Mucosa of rectum (tissue), 2 donors: ENCODE measurements around the gene COL5A3.

ENCODE experiments used
- H3K27ac ChIP-seq, 2 donors: one replicate each; pipeline ENCODE4 v1.7.0; 2013; ENCODE audit warnings: inconsistent platforms in 2 of 2, low read depth in 2 of 2, low read length in 2 of 2
- H3K27me3 ChIP-seq, 2 donors: one replicate each; pipeline ENCODE4 v1.7.0; 2013; ENCODE audit warnings: low read length in 2 of 2; ENCODE audit not compliant: control insufficient read depth in 2 of 2, insufficient read depth in 2 of 2
- H3K36me3 ChIP-seq, 2 donors: one replicate each; pipeline ENCODE4 v1.7.0; 2013; ENCODE audit warnings: low read length in 2 of 2; ENCODE audit not compliant: control insufficient read depth in 2 of 2, insufficient read depth in 2 of 2
- H3K4me1 ChIP-seq, 2 donors: one replicate each; pipeline ENCODE4 v1.7.0; 2013; ENCODE audit warnings: low read length in 2 of 2, mild to moderate bottlenecking in 1 of 2; ENCODE audit not compliant: control insufficient read depth in 2 of 2, insufficient read depth in 2 of 2
- H3K4me3 ChIP-seq, 2 donors: one replicate each; pipeline ENCODE4 v1.7.0; 2013; ENCODE audit warnings: low read length in 2 of 2
- H3K9ac ChIP-seq, 2 donors: one replicate each; pipeline ENCODE4 v1.7.0; 2013; ENCODE audit warnings: low read length in 2 of 2, low read depth in 1 of 2, mild to moderate bottlenecking in 1 of 2
- H3K9me3 ChIP-seq, 2 donors: one replicate each; pipeline ENCODE4 v1.7.0; 2013; ENCODE audit warnings: low read length in 2 of 2; ENCODE audit not compliant: control insufficient read depth in 2 of 2
- donor health status: healthy.
- donor health status: Normal muscosa, but diverticular disease.

Gene COL5A3

DNA sequence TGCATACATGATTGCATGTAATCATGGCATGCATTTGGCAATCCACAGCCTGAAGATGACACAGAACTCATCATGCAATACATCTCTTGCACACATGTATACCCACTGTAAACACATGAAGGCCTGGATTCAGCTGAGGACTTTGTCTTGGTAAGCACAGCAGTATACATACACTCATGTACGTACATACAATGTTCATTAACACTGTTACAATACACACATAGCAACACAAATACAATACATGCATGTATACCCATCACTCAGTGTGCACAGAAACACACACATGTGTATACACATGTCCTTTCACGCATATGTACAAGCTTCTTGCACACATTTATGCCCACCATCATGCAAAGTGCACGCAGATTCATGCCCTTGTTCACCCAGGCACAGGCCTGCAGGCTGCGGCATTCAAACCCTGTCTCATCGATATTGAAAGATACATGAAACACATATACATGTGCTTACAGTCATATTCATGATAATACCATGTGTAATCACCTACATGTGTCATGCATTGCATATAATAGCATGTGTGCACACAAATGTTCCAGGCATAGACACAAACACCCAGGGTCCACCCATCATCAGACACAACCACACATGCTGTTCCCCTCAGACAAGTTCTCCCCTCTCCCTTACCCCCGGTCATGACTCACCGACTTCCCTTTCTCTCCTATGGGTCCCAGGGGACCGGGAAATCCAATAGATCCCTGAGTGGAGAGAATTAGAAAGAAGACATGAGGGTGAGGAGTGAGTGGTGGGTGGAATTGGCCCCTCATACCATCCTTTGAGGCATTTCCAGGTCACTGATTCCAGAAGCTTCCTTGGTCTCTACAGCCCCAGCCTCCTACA is 28.7 kb downstream of the COL5A3 start:
- Histone ChIP-seq H3K4me1 (no peaks in the 10 kb centered on the region), H3K27me3 (no peaks in the 10 kb centered on the region), H3K9me3 (no peaks in the 10 kb centered on the region), H3K27ac (no peak overlapping the region), H3K9ac (no peak overlapping the region), H3K36me3 (no peaks in the 10 kb centered on the region), H3K4me3 (no peak overlapping the region)

DNA sequence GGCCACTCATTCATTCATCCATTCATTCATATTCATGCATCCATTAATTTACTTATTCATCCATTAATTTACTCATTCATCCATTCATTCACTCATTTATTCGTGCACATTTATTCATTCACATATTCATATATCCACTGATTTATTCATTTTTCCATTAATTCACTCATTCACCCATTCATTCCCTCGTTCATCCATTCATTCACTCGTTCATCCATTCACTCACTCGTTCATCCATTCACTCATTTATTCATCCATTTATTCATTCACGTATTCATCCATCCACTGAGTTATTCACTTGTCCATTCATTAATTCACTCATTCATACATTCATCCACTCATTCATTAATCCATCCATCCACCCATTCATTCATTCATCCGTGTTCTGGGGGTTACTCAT is 38.2 kb downstream of the COL5A3 start:
- Histone ChIP-seq H3K27ac (no peak overlapping the region), H3K9me3 (no peaks in the 10 kb centered on the region), H3K4me1 (no peaks in the 10 kb centered on the region), H3K4me3 (no peak overlapping the region), H3K27me3 (peaks cover 0 to 2% of the 10 kb centered on the region in 2 donors), H3K36me3 (no peaks in the 10 kb centered on the region), H3K9ac (no peak overlapping the region)

DNA sequence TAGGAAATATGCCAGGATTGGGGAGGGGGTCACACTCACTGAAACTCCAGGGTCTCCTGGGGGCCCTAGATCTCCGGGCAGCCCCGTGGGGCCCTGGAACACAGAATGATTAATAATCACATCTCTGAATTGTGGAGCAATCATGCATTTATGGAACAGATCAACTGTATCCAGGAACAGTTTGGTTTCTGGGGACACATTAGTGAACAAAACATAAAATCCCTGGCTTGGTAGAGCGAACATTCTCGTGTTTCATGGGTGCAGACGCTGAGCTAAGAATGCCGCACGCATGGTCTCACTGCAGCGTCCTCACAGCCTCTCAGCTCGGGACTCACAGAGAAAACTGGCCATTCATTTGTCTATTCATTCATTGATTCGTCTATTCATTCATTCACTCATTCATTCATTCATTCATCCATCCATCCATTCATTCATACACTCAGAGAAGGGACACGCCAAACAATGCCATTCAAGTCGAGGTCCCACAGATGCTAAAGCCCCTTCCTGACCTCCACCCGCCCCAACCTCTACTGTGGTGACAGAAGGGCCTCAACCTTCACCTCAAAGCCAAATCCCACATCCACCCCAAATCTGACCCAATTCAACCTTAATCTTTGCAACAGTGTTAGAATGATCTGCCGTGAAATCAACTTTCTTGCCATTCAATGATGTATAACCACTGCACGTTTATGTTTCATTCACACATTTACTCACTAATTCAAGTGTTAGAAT is 39.0 kb downstream of the COL5A3 start:
- no peak overlapping the region for H3K4me3 ChIP-seq
- H3K36me3 ChIP-seq: no peaks in the 10 kb centered on the region
- H3K27me3 ChIP-seq: peaks cover 0 to 2% of the 10 kb centered on the region in 2 donors
- H3K4me1 ChIP-seq: no peaks in the 10 kb centered on the region
- no peak overlapping the region for H3K27ac ChIP-seq
- no peaks in the 10 kb centered on the region for H3K9me3 ChIP-seq
- no peak overlapping the region for H3K9ac ChIP-seq

DNA sequence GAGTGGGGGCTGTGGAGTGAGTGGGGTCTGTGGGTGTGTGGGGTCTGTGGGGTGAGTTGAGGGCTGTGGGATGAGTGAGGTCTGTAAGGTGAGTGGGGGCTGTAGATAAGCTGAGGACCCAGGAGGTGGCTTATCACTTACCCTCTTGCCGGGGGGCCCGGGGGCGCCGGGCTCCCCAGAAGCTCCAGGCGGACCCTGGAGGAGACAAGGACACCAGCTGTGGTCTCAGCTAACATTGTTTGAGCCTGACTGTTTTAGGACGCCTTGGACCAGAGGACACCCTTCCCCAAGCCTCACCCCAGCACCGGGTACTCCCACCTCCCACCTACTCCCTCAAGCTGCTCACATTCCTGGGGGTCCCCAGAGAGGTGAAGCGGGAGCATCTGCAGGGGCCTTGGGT is 39.8 kb downstream of the COL5A3 start:
- Histone ChIP-seq H3K4me1 (no peaks in the 10 kb centered on the region), H3K4me3 (no peak overlapping the region), H3K9ac (no peak overlapping the region), H3K36me3 (no peaks in the 10 kb centered on the region), H3K27me3 (peaks cover 0 to 2% of the 10 kb centered on the region in 2 donors), H3K27ac (no peak overlapping the region), H3K9me3 (no peaks in the 10 kb centered on the region)

DNA sequence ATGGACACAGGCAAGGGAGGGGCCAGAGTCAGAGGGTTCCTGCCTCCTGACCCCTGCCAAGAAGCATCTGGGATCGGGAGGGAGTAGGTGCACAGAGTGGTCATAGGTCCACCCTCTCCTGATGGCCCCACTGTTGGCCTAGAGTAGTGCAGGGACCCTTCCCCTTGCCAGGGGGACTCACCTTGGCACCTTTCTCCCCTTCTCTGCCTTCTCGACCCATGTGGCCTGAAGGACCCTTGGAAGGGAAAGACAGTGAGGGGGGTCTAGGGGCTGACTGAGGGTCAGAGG is 40.7 kb downstream of the COL5A3 start:
- Histone ChIP-seq H3K9ac (no peak overlapping the region), H3K36me3 (no peaks in the 10 kb centered on the region), H3K27me3 (peaks cover 0 to 2% of the 10 kb centered on the region in 2 donors)

DNA sequence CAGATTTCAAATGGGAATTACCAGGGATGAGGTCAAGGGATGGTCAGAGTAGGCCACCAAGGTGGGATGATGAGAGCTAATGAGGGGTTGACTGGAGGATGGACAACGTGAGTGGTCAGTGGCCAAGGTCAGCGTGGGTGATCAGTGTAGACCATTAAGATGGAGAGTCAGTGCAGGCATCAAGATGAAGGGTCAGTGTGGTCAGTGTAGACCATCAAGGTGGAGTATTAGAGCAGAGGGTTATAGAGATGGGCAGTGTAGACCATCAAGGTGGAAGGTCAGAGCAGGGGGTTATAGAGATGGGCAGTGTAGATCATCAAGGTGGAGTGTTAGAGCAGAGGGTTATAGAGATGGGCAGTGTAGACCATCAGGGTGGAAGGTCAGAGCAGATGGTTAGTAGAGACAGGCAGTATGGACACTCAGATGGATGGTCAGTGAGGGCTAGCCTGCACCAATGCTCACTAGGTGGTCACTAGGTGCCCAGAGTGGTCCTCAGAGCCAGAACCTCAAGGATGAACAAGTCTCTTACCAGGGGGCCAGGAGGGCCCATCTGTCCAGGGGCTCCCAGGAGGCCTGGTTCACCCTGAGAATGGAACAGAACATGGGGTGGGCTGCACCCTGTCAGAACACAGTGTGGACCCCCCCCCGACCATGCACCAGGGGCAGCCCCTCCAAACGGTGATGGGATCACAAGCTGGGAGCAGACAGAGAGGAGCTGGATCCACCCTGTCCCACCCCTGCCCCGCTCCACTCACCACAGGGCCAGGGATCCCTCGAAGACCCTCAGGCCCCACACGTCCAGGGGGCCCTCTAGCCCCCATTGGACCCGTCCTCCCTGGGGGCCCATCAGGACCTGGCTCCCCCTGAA is 41.2 kb downstream of the COL5A3 start:
- no peaks in the 10 kb centered on the region for H3K4me1 ChIP-seq
- H3K27ac ChIP-seq: no peak overlapping the region
- peaks cover 0 to 2% of the 10 kb centered on the region in 2 donors for H3K27me3 ChIP-seq
- no peak overlapping the region for H3K4me3 ChIP-seq
- no peak overlapping the region for H3K9ac ChIP-seq
- H3K9me3 ChIP-seq: no peaks in the 10 kb centered on the region
- no peaks in the 10 kb centered on the region for H3K36me3 ChIP-seq

More for the DNA sequence above, 40.7 kb downstream of the COL5A3 start:
- Histone ChIP-seq H3K27ac (no peak overlapping the region), H3K9me3 (no peaks in the 10 kb centered on the region), H3K4me1 (no peaks in the 10 kb centered on the region), H3K4me3 (no peak overlapping the region)

DNA sequence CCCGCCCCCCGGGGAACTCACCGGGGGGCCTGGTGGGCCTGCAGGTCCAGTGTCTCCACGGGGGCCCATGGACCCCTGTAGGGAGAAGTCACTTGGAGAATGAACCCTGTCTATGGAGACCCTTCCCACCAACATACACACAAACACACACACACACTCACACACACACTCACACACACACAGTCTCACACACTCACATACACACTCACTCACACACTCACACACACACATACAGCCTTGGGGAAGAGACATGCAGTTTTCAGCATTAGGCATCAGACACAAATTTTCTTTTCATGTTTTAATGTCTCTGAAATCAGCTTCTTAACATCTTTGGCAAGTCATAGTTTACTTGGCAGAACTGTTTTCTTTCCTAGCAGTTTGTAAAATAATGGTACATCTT is 43.0 kb downstream of the COL5A3 start:
- H3K4me1 ChIP-seq: no peaks in the 10 kb centered on the region
- no peak overlapping the region for H3K9ac ChIP-seq
- no peak overlapping the region for H3K27ac ChIP-seq
- H3K9me3 ChIP-seq: no peaks in the 10 kb centered on the region
- peaks cover 0 to 2% of the 10 kb centered on the region in 2 donors for H3K27me3 ChIP-seq
- no peaks in the 10 kb centered on the region for H3K36me3 ChIP-seq
- H3K4me3 ChIP-seq: no peak overlapping the region

DNA sequence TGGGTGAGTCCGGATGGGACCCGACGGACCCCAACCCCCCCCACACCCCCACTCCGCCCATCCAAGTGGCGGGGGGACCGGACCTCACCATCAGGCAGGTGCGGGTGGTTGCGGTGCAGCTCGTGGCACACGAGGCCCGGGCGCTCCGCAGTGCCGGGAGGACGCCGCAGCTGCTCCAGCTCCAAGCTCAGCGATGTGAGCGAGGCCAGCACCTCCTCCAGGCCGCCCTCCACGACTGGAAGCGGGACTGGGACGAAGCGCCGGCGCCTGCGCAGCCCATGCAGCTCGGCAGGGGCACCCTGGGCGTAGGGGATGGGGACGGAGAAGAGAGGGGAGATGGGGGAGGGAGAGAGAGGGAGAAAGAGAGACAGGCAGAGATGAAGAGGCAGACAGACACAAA is 43.9 kb downstream of the COL5A3 start:
- Histone ChIP-seq H3K36me3 (no peaks in the 10 kb centered on the region), H3K4me3 (no peak overlapping the region), H3K9ac (no peak overlapping the region), H3K9me3 (no peaks in the 10 kb centered on the region), H3K4me1 (no peaks in the 10 kb centered on the region), H3K27me3 (peaks cover 0 to 2% of the 10 kb centered on the region in 2 donors), H3K27ac (no peak overlapping the region)

DNA sequence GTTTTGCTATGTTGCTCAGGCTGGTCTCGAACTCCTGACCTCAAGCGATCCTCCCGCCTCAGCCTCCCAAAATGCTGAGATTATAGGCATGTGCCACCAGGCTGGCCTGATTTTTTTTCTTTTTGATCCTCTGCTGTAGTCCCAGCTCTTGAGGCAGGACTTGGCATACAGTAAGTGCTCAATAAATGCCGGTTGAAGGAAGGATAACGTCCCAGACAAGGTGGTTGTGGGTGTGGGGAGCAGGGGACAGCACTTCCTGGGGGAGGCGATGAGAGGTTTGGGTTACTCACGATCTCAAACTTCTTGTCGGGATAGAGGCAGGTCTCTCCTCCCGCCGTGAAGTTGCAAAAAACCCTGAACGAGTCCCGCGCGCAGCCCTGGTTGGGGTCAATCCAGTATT is 44.3 kb downstream of the COL5A3 start:
- Histone ChIP-seq H3K4me1 (no peaks in the 10 kb centered on the region), H3K9me3 (no peaks in the 10 kb centered on the region), H3K9ac (no peak overlapping the region), H3K36me3 (no peaks in the 10 kb centered on the region), H3K4me3 (no peak overlapping the region), H3K27ac (no peak overlapping the region), H3K27me3 (peaks cover 0 to 2% of the 10 kb centered on the region in 2 donors)
